HG03064 (cell line): ENCODE results near the gene PRCC.

ENCODE experiments used
- ATAC-seq: cut with Tn5 transposase; IDR thresholded peaks from one replicate; pipeline ENCODE4 v1.9.1; 2021; ENCODE audit warnings: low read depth; ENCODE audit not compliant: unreplicated experiment

Gene PRCC

GRCh38 chr1:156839426-156840109 lies 72.2 kb downstream of the PRCC start:
- no peak for ATAC-seq

GRCh38 chr1:156840186-156840897 lies 73.0 kb downstream of the PRCC start:
- ATAC-seq, result no peak

GRCh38 chr1:156840898-156841279 lies 73.6 kb downstream of the PRCC start:
- no peak for ATAC-seq

GRCh38 chr1:156841295-156841855 lies 74.0 kb downstream of the PRCC start:
- ATAC-seq, result no peak

GRCh38 chr1:156842618-156843300 lies 75.4 kb downstream of the PRCC start:
- ATAC-seq, result no peak

- ATAC-seq, result no peak
Measured at GRCh38 chr1:156844102-156844501, 76.8 kb downstream of the PRCC start.

GRCh38 chr1:156844638-156845037 lies 77.3 kb downstream of the PRCC start:
- no peak for ATAC-seq

- no peak for ATAC-seq
Measured at GRCh38 chr1:156845055-156845952, 78.0 kb downstream of the PRCC start.

GRCh38 chr1:156845953-156846545 lies 78.7 kb downstream of the PRCC start:
- no peak for ATAC-seq

- no peak for ATAC-seq
Measured at GRCh38 chr1:156846643-156847042, 79.3 kb downstream of the PRCC start.

GRCh38 chr1:156847591-156848460 lies 80.5 kb downstream of the PRCC start:
- ATAC-seq, result no peak

GRCh38 chr1:156848461-156849150 lies 81.3 kb downstream of the PRCC start:
- ATAC-seq, result no peak

- ATAC-seq, result no peak
Measured at GRCh38 chr1:156849151-156849496, 81.8 kb downstream of the PRCC start.
